Measurements from ENCODE around the gene IFNL1. TPM values are rescaled to one million over a fixed set of nuclear protein-coding genes. Genes with fewer than 3 reads are reported as not detected.
"Not testable (repeated sequence)": the region's sequence is repeated elsewhere in the genome, so short reads cannot be mapped to it uniquely, and the experiment has no call there.

IFNL1 gene
- total RNA-seq, 4 donors from 2014 or later = not detected

- intact Hi-C loops (cut with DNase I) = loop anchor here (2.0 kb wide), 1 partner anchor 207 kb away; no protein-coding TSS in a partner anchor
- H3K9me3 ChIP-seq = no peaks in the 10 kb centered on the region
- no peaks in the 10 kb centered on the region for H3K27me3 ChIP-seq
- TF ChIP-seq CTCF (IDR thresholded peaks at IDR 0.05) (no peak), POLR2A (IDR thresholded peaks at IDR 0.05) (no peak)
- H3K36me3 ChIP-seq = no peaks in the 10 kb centered on the region
- no peak overlapping the region for H3K27ac ChIP-seq
- no peak overlapping the region for H3K4me3 ChIP-seq (replicated peaks in 1 of 3)
- DNase-seq = no peak
- no peaks in the 10 kb centered on the region for H3K4me1 ChIP-seq
- WGBS, 2 donors = 57 to 61% methylated on average over 16 of the region's 16 CpGs
These were observed 31.3 kb downstream of the IFNL1 start for GRCh38 chr19:39327363-39328045.

GRCh38 chr19:39328046-39328705, 32.0 kb downstream of the IFNL1 start:
- no peaks in the 10 kb centered on the region for H3K27me3 ChIP-seq
- no peaks in the 10 kb centered on the region for H3K9me3 ChIP-seq
- H3K4me3 ChIP-seq (replicated peaks in 1 of 3) = no peak overlapping the region
- no peak overlapping the region for H3K27ac ChIP-seq
- intact Hi-C loops (cut with DNase I) = loop anchor here (2.0 kb wide), 1 partner anchor 207 kb away; no protein-coding TSS in a partner anchor
- H3K36me3 ChIP-seq = no peaks in the 10 kb centered on the region
- WGBS, 2 donors = 24 to 26% methylated on average over 17 of the region's 17 CpGs
- TF ChIP-seq POLR2A (IDR thresholded peaks at IDR 0.05) = no peak
- peak; percentile 84 to 95 (median 92) for TF ChIP-seq CTCF (IDR thresholded peaks at IDR 0.05)
- no peaks in the 10 kb centered on the region for H3K4me1 ChIP-seq
- DNase-seq = peak; percentile 82 to 89

- no peaks in the 10 kb centered on the region for H3K9me3 ChIP-seq
- H3K36me3 ChIP-seq = no peaks in the 10 kb centered on the region
- 83 to 89% methylated on average over 7 of the region's 7 CpGs for WGBS, 2 donors
- intact Hi-C loops (cut with DNase I) = loop anchor here (2.0 kb wide), 1 partner anchor 209 kb away; no protein-coding TSS in a partner anchor
- H3K4me1 ChIP-seq = no peaks in the 10 kb centered on the region
- H3K4me3 ChIP-seq (replicated peaks in 1 of 3) = no peak overlapping the region
- TF ChIP-seq POLR2A (IDR thresholded peaks at IDR 0.05) (no peak), CTCF (IDR thresholded peaks at IDR 0.05) (no peak)
- no peak for DNase-seq
- no peaks in the 10 kb centered on the region for H3K27me3 ChIP-seq
- H3K27ac ChIP-seq = no peak overlapping the region
These were observed 33.7 kb downstream of the IFNL1 start for GRCh38 chr19:39329948-39330347.

GRCh38 chr19:39332293-39332692, 36.1 kb downstream of the IFNL1 start:
- H3K4me1 ChIP-seq = no peaks in the 10 kb centered on the region
- intact Hi-C loops (cut with DNase I) = no loop called here
- 91 to 92% methylated on average over 7 of the region's 7 CpGs for WGBS, 2 donors
- TF ChIP-seq POLR2A (IDR thresholded peaks at IDR 0.05) (no peak), CTCF (IDR thresholded peaks at IDR 0.05) (no peak)
- no peak for DNase-seq
- no peaks in the 10 kb centered on the region for H3K9me3 ChIP-seq
- H3K27me3 ChIP-seq = no peaks in the 10 kb centered on the region
- no peak overlapping the region for H3K4me3 ChIP-seq (replicated peaks in 1 of 3)
- H3K36me3 ChIP-seq = no peaks in the 10 kb centered on the region
- H3K27ac ChIP-seq = no peak overlapping the region

GRCh38 chr19:39332738-39333137, 36.5 kb downstream of the IFNL1 start:
- H3K27ac ChIP-seq; H3K36me3 ChIP-seq; intact Hi-C loops (cut with DNase I); H3K9me3 ChIP-seq; H3K4me3 ChIP-seq (replicated peaks in 1 of 3); H3K4me1 ChIP-seq; H3K27me3 ChIP-seq; DNase-seq: not testable (repeated sequence)
- WGBS, 2 donors = 75 to 81% methylated on average over 6 of the region's 6 CpGs

All from thyroid gland (tissue), 4 donors.